WTC11 (cell line): ENCODE data around the gene FAM227A. TPM values are rescaled to one million over a fixed set of nuclear protein-coding genes. Genes with fewer than 3 reads are reported as not detected.
A peak's percentile ranks its signal among the peaks of the same experiment; 100 is the strongest.

Source experiments
- ATAC-seq: fragments of 200-7000 bp; cut with Tn5 transposase; 2 replicates; pipeline ENCODE4 v1.10.0; 2021; ENCODE audit warnings: mild to moderate bottlenecking, moderate library complexity
- CTCF ChIA-PET: fragments of 300-600 bp; sonication (Branson Sonifier 250); formaldehyde crosslinking; loops from one replicate; lab custom pipeline; 2021; ENCODE audit warnings: antibody characterized with exemption; lab: Charles Lee
- POLR2A ChIA-PET: fragments of 350-600 bp; sonication (Branson Sonifier 250); formaldehyde crosslinking; loops from one replicate; lab custom pipeline; 2021; ENCODE audit warnings: antibody characterized with exemption; lab: Charles Lee
- DNase-seq: peaks from one replicate; pipeline ENCODE4 v3.0.0; 2021; ENCODE audit warnings: low spot score
- H3K27ac Mint-ChIP-seq: 2 replicates; pipeline ENCODE4 v1.8.0; 2021; ENCODE audit warnings: mixed read lengths
- H3K27me3 Mint-ChIP-seq: 2 replicates; pipeline ENCODE4 v1.8.0; 2021; ENCODE audit warnings: low read depth, mild to moderate bottlenecking, moderate library complexity, mixed read lengths
- H3K36me3 Mint-ChIP-seq: 2 replicates; pipeline ENCODE4 v1.8.0; 2021; ENCODE audit warnings: mixed read lengths
- H3K4me1 Mint-ChIP-seq: 2 replicates; pipeline ENCODE4 v1.8.0; 2022; ENCODE audit warnings: mixed read lengths
- H3K4me3 Mint-ChIP-seq: 2 replicates; pipeline ENCODE4 v1.8.0; 2021; ENCODE audit warnings: mild to moderate bottlenecking, moderate library complexity, mixed read lengths
- H3K9me3 Mint-ChIP-seq: 2 replicates; pipeline ENCODE4 v1.8.0; 2021; ENCODE audit warnings: mixed read lengths
- ATF3 ChIP-seq: sonication (generic); formaldehyde crosslinking; conservative IDR thresholded peaks from 2 replicates; pipeline ENCODE4 v1.8.1; 2022; ENCODE audit warnings: mild to moderate bottlenecking, missing genetic modification reagents
- CBFB ChIP-seq: sonication (generic); formaldehyde crosslinking; IDR thresholded peaks from 2 replicates; pipeline ENCODE4 v1.8.1; 2022; ENCODE audit warnings: mild to moderate bottlenecking, low read depth, missing genetic modification reagents
- E2F1 ChIP-seq: sonication (generic); formaldehyde crosslinking; IDR thresholded peaks from 2 replicates; pipeline ENCODE4 v1.8.0; 2022; ENCODE audit warnings: mild to moderate bottlenecking, missing genetic modification reagents
- FOXP4 ChIP-seq: sonication (generic); formaldehyde crosslinking; IDR thresholded peaks from 2 replicates; pipeline ENCODE4 v1.8.0; 2022; ENCODE audit warnings: mild to moderate bottlenecking, missing genetic modification reagents
- HMGA2 ChIP-seq: fragments of 250-450 bp; sonication (Bioruptor Pico); IDR thresholded peaks from 2 replicates; pipeline ENCODE4 v1.4.0; 2021; ENCODE audit warnings: mild to moderate bottlenecking, moderate library complexity
- IRF1 ChIP-seq: sonication (generic); formaldehyde crosslinking; IDR thresholded peaks from 2 replicates; pipeline ENCODE4 v1.8.0; 2023; ENCODE audit warnings: missing genetic modification reagents
- MAX ChIP-seq: sonication (generic); formaldehyde crosslinking; IDR thresholded peaks from 2 replicates; pipeline ENCODE4 v1.8.0; 2022; ENCODE audit warnings: mild to moderate bottlenecking, missing genetic modification reagents
- PREB ChIP-seq: sonication (generic); formaldehyde crosslinking; IDR thresholded peaks from 2 replicates; pipeline ENCODE4 v1.8.1; 2022; ENCODE audit warnings: mild to moderate bottlenecking, missing genetic modification reagents, moderate library complexity, borderline replicate concordance
- PRRX2 ChIP-seq: fragments of 250-450 bp; sonication (Bioruptor Pico); IDR thresholded peaks from 2 replicates; pipeline ENCODE4 v1.8.0; 2021; ENCODE audit warnings: mild to moderate bottlenecking
- SP1 ChIP-seq: sonication (generic); formaldehyde crosslinking; conservative IDR thresholded peaks from 2 replicates; pipeline ENCODE4 v1.8.1; 2022; ENCODE audit warnings: missing genetic modification reagents
- STAT6 ChIP-seq: sonication (generic); formaldehyde crosslinking; conservative IDR thresholded peaks from 2 replicates; pipeline ENCODE4 v1.8.1; 2023; ENCODE audit warnings: mild to moderate bottlenecking, low read depth, missing genetic modification reagents, moderate library complexity
- TP53 ChIP-seq: sonication (generic); formaldehyde crosslinking; IDR thresholded peaks from 2 replicates; pipeline ENCODE4 v1.8.1; 2023; ENCODE audit warnings: mild to moderate bottlenecking, missing genetic modification reagents
- USF2 ChIP-seq: sonication (generic); formaldehyde crosslinking; IDR thresholded peaks from 2 replicates; pipeline ENCODE4 v1.8.1; 2023; ENCODE audit warnings: mild to moderate bottlenecking, missing genetic modification reagents, moderate library complexity
- ZNF396 ChIP-seq: fragments of 250-450 bp; sonication (Bioruptor Pico); IDR thresholded peaks from 2 replicates; pipeline ENCODE4 v1.8.0; 2021; ENCODE audit warnings: mild to moderate bottlenecking, moderate library complexity, borderline replicate concordance
- ZNF425 ChIP-seq: fragments of 250-450 bp; sonication (Bioruptor Pico); conservative IDR thresholded peaks from 2 replicates; pipeline ENCODE4 v1.9.0; 2021; ENCODE audit warnings: mild to moderate bottlenecking
- total RNA-seq: library from RNA; stranded (reverse); gene quantifications from 3 replicates; pipeline ENCODE4 v1.2.3, GENCODE V29; 2021

The FAM227A gene
- total RNA-seq, 1 experiment from 2014 or later, result 3.8 TPM

GRCh38 chr22:38696606-38697424 lies 40.6 kb upstream of the FAM227A start:
- H3K9me3 Mint-ChIP-seq, result no peaks in the 10 kb centered on the region
- ChIA-PET POLR2A (interaction anchor here (1.4 kb wide), 1 partner anchor 15 kb away, joined by 5 read pairs; the partner anchor contains the start of gene TOMM22), CTCF (interaction anchor here (0.9 to 1.6 kb wide), 2 partner anchors 15 to 28 kb away, joined by 3 to 5 read pairs; partner anchors contain the start of gene TOMM22)
- H3K36me3 Mint-ChIP-seq, result peaks cover 13% of the 10 kb centered on the region
- no peaks in the 10 kb centered on the region; the same call in 1 of the 2 replicates for H3K27me3 Mint-ChIP-seq
- no peak for ATAC-seq
- H3K4me1 Mint-ChIP-seq, result peaks cover 33% of the 10 kb centered on the region
- peak overlapping the region; percentile 30 for H3K27ac Mint-ChIP-seq
- no peak for DNase-seq
- TF ChIP-seq IRF1 (CRISPR knock-in tag), result no peak
- TF ChIP-seq E2F1 (CRISPR knock-in tag), result no peak
- TF ChIP-seq STAT6 (CRISPR knock-in tag), result no peak
- no peak for TF ChIP-seq HMGA2 (CRISPR knock-in tag)
- no peak for TF ChIP-seq SP1 (CRISPR knock-in tag)
- no peak for TF ChIP-seq ZNF396 (CRISPR knock-in tag)
- no peak for TF ChIP-seq FOXP4 (CRISPR knock-in tag)
- no peak for TF ChIP-seq PREB (CRISPR knock-in tag)
- TF ChIP-seq ZNF425 (CRISPR knock-in tag), result no peak
- no peak for TF ChIP-seq MAX (CRISPR knock-in tag)
- TF ChIP-seq USF2 (CRISPR knock-in tag), result no peak
- TF ChIP-seq ATF3 (CRISPR knock-in tag), result no peak
- TF ChIP-seq TP53, result no peak
- TF ChIP-seq PRRX2, result no peak
- no peak for TF ChIP-seq CBFB (CRISPR knock-in tag)
- H3K4me3 Mint-ChIP-seq, result no peak overlapping the region
